GM19193 (cell line): Measurements from ENCODE around the gene RIBC2.

Source experiments
- POLR2A ChIP-seq: IDR thresholded peaks from 4 replicates; pipeline ENCODE4 v1.6.1; 2011; ENCODE audit not compliant: insufficient read depth, insufficient read length; ENCODE audit errors: extremely low read depth

Gene RIBC2

GRCh38 chr22:45455621-45456020 lies 42.1 kb downstream of the RIBC2 start:
- no peak for TF ChIP-seq POLR2A

GRCh38 chr22:45456811-45457210 lies 43.3 kb downstream of the RIBC2 start:
- no peak for TF ChIP-seq POLR2A

- no peak for TF ChIP-seq POLR2A
Measured at GRCh38 chr22:45458532-45458931, 45.0 kb downstream of the RIBC2 start.

- no peak for TF ChIP-seq POLR2A
Measured at GRCh38 chr22:45459235-45459634, 45.7 kb downstream of the RIBC2 start.

GRCh38 chr22:45460288-45461109 lies 47.0 kb downstream of the RIBC2 start:
- TF ChIP-seq POLR2A = no peak

- no peak for TF ChIP-seq POLR2A
Measured at GRCh38 chr22:45462034-45462655, 48.7 kb downstream of the RIBC2 start.

GRCh38 chr22:45465633-45466032 lies 52.1 kb downstream of the RIBC2 start:
- TF ChIP-seq POLR2A = no peak

GRCh38 chr22:45468872-45469271 lies 55.4 kb downstream of the RIBC2 start:
- no peak for TF ChIP-seq POLR2A

- TF ChIP-seq POLR2A = no peak
Measured at GRCh38 chr22:45469281-45470073, 56.0 kb downstream of the RIBC2 start.

- no peak for TF ChIP-seq POLR2A
Measured at GRCh38 chr22:45470871-45471270, 57.4 kb downstream of the RIBC2 start.

- no peak for TF ChIP-seq POLR2A
Measured at GRCh38 chr22:45472426-45472825, 58.9 kb downstream of the RIBC2 start.

GRCh38 chr22:45473626-45474237 lies 60.2 kb downstream of the RIBC2 start:
- no peak for TF ChIP-seq POLR2A

- TF ChIP-seq POLR2A = no peak
Measured at GRCh38 chr22:45475063-45475747, 61.7 kb downstream of the RIBC2 start.

- no peak for TF ChIP-seq POLR2A
Measured at GRCh38 chr22:45475851-45476514, 62.5 kb downstream of the RIBC2 start.
